GM15510 (cell line): ENCODE results near the gene FMO5.
A peak's percentile ranks its signal among the peaks of the same experiment; 100 is the strongest.

ENCODE experiments used
- POLR2A ChIP-seq: IDR thresholded peaks from 3 replicates; pipeline ENCODE4 v1.6.1; 2011; ENCODE audit warnings: borderline replicate concordance; ENCODE audit not compliant: insufficient read length; ENCODE audit errors: extremely low read depth

FMO5 gene

DNA sequence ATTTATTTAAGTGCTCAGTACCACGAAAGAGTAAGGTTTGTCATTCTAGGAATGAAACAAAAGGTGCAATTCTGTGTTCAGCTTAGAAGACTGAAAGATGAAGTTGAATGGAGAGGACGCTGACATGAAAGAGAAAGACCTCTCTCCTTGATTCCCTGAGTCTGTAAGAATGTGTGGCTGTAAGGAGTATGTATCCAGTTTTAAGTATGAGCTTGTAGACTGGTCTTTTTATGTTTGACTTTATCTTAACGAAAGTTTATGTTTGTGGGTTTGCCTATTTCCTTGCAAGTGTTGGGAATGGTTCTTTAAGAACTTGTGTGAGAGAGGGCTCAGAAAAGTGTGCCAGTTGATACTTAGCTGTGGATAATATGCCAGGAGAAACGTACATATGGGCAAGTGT lies 18.7 kb upstream of the FMO5 start:
- no peak for TF ChIP-seq POLR2A

GRCh38 chr1:147243228-147243685 lies 18.1 kb upstream of the FMO5 start:
- TF ChIP-seq POLR2A, result no peak

DNA sequence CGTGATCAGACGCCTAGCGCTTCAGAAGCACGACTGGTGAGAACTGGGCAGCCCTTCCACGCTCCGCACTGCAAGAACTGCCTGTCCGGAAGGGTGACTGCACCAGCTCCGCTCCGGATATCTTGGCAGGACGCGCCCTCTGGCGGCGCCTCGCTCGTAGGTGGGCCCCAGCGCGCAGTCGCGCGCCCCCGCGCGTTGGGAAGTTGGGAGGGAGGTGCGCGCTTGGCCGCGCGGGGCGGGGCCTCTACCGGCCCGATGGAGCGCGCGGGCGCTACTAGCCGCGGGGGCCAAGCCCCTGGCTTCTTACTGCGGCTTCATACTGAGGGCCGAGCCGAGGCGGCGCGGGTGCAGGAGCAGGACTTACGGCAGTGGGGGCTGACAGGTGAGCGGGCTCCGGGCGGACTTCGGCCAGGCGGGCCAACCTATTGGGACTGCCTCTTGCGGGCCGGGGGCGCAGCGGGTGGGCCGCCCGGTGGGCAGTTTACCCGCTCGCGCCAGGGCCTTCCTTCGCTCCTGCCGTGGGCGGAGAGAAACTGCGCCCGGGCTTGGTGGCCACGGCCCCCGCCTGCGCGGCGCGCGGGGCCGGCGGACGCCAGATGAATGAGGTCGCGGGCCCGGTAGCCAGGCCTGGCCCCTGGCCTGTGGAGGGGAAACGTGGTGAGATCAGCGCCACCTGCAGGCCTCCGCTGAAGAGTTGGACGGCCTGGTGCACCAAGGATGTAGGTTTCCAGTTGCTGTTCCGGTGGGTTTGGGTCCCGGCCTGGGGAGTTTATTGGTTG lies 17.5 kb upstream of the FMO5 start, which contains the start of gene CHD1L:
CHD1L (plus strand) TSS at position 236 of the 779 bp plus-strand sequence; CDS start at position 256, 20 bp downstream.
- peak; percentile 83 for TF ChIP-seq POLR2A

- no peak for TF ChIP-seq POLR2A
Measured at GRCh38 chr1:147241934-147242448, 16.9 kb upstream of the FMO5 start.

DNA sequence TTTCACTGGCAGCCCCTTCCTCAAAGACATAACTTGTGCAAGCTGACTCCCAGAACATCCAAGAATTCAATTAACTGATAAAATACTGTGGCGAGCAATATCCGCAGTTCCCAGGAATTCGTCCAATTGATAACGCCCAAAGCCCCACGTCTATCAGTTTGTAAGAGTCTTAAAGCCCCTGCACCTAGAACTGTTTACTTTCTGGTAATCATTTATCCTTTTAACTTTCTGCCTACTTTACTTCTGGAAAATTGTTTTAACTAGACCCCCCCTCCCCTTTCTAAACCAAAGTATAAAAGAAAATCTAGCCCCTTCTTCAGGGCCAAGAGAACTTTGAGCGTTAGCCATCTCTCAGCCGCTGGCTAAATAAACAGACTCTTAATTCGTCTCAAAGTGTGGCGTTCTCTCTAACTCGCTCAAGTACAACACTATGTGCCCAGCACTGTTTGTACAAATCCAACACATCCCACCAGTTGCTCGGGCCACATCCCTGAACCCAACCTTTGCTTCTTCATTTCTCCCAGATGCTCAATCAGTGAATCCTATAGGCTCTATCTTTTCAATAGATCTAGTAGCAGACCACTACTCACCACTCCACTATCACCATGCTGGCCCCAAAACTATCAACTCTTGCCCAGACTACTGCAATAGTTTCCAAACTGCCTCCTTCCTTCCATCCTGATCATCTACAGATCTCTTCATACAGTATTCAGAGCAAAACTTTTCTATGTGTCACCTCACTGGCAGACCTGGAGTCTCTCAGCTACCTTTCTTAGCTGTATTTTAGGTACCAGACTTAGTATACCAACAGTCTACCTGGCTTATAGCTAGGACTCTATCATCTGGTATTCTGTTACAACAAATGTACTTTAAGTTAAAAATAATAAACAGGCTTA lies 14.0 kb upstream of the FMO5 start:
- no peak for TF ChIP-seq POLR2A

DNA sequence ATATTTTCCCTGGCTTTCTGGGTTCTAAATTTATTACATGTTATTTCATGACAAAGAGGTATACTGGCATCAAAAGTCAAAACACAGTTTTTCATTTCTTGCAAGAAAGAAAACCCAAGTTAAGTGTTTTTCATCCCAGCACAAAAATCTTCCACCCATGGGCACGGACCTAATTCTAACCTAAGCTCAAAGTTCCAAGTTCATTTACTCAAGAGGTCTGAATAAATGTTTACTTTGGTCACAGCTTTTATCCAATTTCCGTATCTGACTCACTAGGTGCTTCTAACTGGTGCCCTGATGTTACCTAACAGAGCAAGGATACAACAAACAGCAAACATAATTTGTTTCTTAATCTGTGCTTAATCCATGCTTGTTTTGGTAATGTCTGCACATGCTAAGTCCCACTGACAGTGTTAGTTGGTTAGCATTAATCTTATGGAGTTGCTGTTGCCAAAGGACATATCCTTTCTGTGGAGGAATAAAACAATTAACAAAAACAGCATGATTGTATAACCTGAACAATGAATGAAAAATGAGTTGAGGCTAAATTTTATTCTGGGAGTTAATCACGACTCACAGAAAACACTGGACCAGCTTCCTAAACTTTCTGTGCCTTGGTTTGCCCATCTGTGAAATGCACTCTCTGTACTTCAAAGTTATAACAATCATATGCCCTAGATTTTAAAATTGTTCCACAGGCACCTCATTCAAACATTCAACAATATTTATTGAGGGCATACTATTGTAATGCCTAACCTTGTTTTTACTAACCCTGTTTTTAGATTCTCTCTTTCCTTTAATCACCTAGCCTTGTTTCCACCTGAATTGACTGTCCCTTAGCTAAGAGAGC lies 13.1 kb upstream of the FMO5 start:
- TF ChIP-seq POLR2A, result no peak

- no peak for TF ChIP-seq POLR2A
Measured at GRCh38 chr1:147236959-147237791, 12.0 kb upstream of the FMO5 start.

- TF ChIP-seq POLR2A, result no peak
Measured at GRCh38 chr1:147236448-147236847, 11.3 kb upstream of the FMO5 start.

- TF ChIP-seq POLR2A, result no peak
Measured at GRCh38 chr1:147235822-147236221, 10.7 kb upstream of the FMO5 start.

GRCh38 chr1:147223740-147224615 lies 1.2 kb downstream of the FMO5 start:
- TF ChIP-seq POLR2A, result no peak

DNA sequence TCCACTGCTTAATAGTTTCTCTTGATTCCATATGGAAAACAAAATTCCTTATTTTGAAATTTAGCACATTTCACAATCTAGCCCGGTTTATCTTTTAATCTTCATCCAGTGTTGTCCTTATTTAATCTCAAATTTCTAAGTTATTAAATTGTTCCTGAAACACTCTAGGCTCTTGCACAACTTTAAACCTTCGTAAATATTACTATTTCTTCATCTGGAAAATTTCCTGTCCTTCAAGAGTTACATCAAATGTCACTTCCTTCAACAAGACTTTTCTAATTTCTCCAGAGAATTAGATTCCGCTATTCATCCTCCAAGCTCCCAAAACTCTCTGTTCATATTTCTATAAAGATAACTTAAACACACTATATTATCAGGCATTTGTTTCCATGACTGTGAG lies 6.5 kb downstream of the FMO5 start:
- no peak for TF ChIP-seq POLR2A

- no peak for TF ChIP-seq POLR2A
Measured at GRCh38 chr1:147217141-147217540, 8.0 kb downstream of the FMO5 start.

DNA sequence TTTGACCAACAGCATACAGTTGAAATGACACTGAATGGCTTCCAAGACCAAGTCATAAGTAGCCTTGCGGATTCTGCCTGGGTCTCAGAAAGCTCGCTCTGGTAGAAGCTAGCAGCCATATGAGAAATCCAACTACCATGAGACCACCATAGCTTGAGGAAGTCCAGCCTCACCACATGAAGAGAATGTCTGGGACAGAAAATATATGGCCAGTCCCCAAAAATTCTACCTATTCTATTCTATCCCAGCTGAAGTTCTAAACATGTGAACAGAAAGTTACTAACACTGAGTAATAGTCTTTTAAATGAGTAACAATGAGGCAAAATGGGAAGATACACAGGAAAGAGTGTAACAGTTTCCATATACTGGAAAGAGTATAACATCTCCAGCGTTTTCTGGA lies 9.0 kb downstream of the FMO5 start:
- TF ChIP-seq POLR2A, result no peak

DNA sequence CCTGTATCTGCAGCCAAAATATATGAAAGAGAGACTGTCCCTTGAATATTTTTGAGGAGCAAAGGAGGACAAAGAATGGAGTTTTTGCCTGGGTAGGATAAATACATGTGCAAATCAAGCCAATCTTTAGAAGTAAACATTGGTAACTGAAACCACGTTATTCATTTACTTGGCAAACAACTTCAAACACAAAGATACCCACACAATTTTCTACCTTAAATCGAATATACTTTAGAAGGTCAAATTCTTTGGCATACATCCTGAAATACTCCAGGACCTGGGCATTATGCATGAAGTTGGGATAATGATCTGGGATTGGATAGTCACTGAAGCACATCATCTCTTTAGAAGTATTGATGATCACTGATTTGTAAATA lies 9.6 kb downstream of the FMO5 start:
- TF ChIP-seq POLR2A, result no peak
